DMS79 (cell line): Measurements from ENCODE around the gene CHRDL2.
"Not testable (repeated sequence)": the region's sequence is repeated elsewhere in the genome, so short reads cannot be mapped to it uniquely, and the experiment has no call there.

ENCODE experiments used
- DNase-seq: peaks from one replicate; lab custom pipeline; 2025; lab: John Stamatoyannopoulos, UW

The CHRDL2 gene

GRCh38 chr11:74669211-74670160, 61.7 kb downstream of the CHRDL2 start:
- no peak for DNase-seq

- DNase-seq: no peak
Observed at GRCh38 chr11:74663315-74663714, 67.9 kb downstream of the CHRDL2 start.

- no peak for DNase-seq
Observed at GRCh38 chr11:74662487-74663103, 68.6 kb downstream of the CHRDL2 start.

- not testable (repeated sequence) for DNase-seq
Observed at GRCh38 chr11:74659124-74659523, 72.1 kb downstream of the CHRDL2 start.

- DNase-seq: no peak
Observed at GRCh38 chr11:74654976-74655375, 76.2 kb downstream of the CHRDL2 start.

GRCh38 chr11:74650498-74650897, 80.7 kb downstream of the CHRDL2 start:
- DNase-seq: peak; percentile 80

GRCh38 chr11:74648894-74649293, 82.3 kb downstream of the CHRDL2 start:
- DNase-seq: no peak

- DNase-seq: no peak
Observed at GRCh38 chr11:74647831-74648230, 83.4 kb downstream of the CHRDL2 start.

- no peak for DNase-seq
Observed at GRCh38 chr11:74647404-74647803, 83.8 kb downstream of the CHRDL2 start.

GRCh38 chr11:74646954-74647353, 84.3 kb downstream of the CHRDL2 start:
- no peak for DNase-seq
